Right lobe of liver (tissue), 4 donors: ENCODE measurements around the gene ZNF598.

Experiments
- CTCF ChIP-seq, 4 donors: fragments of 200-600 bp in 3 of 4; fragments of 450-650 bp in 1 of 4; IDR thresholded peaks; one replicate each; pipeline versions ENCODE4 v1.5.1 to v1.8.0; 2016 to 2022; ENCODE audit warnings: antibody characterized with exemption in 4 of 4, mild to moderate bottlenecking in 2 of 4
- POLR2A ChIP-seq: fragments of 450-650 bp; IDR thresholded peaks from one replicate; pipeline ENCODE4 v1.6.1; 2017; ENCODE audit warnings: antibody characterized with exemption, mild to moderate bottlenecking
- donor health status: DM: no; HTN: no; CAD: no.
- donor health status: DM: no; HTN: no; CAD: no.
- donor health status: DM: no; HTN: yes; CAD: no.

DNA sequence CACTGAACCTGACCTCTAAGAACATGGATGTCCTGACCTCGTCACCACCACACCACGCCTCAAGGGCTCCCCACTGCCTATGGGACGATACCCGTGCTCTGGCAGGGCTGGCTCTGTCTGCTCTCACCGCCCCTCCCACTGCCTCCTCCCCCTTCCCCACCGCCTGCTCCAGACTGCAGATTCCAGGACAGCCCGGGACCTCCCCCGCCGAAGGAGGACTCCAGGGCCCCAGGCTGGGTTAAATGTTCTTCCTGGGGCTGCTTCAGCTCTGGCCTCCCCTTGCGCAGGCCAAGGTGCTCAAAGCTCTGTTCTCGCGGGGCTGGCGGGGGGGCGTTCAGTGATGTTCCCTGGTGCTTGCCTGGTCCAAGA is 13.1 kb upstream of the ZNF598 start:
- TF ChIP-seq POLR2A (no peak), CTCF (IDR thresholded peaks at IDR 0.05) (no peak)
